Stimulated activated CD4-positive, alpha-beta T cell treated with anti-CD3 and anti-CD28 coated beads, Interleukin-1b, Interleukin-23, amount 100 ng/mL, for 1 hour (primary cell): ENCODE results near the gene XKR7.

ENCODE experiments used
- DNase-seq, 2 donors: peaks; one replicate each; pipeline ENCODE4 v3.0.0-alpha.2; 2020; ENCODE audit warnings: low read depth in 2 of 2

XKR7 gene

DNA sequence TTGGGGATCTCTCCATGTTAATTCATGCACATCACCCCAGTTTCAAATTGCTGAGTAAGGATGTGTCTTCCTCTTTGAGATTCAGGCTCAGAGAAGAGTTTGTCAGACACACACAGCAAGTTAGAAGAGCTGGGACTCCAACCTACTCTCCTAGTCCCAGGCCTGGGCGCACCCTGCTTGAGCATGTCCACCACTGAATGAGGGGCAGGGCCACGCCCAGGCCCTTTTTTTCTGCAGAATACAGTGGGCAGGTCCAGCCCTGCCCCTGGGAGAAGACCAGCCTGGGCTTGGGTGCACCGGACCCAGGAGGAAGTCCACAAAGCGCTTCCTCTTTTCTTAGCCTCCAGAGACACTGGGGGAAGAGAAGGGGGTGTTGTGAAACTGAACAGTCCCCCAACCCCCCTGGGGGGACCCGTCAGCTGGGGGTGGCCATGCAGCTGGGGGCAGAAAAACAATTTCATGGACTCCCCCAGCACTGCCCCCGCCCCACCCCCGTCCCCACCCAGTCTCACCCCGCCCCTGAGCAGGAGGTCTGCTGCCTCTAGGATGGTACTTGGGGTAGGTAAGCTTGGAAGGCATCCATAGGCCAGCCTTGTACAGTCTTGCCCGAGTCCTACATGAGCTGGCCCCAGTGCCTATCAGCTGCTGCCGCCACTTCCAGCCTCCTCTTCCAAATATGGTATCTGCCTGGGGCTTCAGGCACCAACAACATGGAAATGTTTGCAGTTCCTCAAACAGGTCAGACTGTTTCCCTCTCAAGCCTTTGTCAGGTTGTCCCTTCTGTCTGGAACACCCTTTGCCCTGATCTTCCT, 72.4 kb downstream of the XKR7 start:
- no peak for DNase-seq

DNA sequence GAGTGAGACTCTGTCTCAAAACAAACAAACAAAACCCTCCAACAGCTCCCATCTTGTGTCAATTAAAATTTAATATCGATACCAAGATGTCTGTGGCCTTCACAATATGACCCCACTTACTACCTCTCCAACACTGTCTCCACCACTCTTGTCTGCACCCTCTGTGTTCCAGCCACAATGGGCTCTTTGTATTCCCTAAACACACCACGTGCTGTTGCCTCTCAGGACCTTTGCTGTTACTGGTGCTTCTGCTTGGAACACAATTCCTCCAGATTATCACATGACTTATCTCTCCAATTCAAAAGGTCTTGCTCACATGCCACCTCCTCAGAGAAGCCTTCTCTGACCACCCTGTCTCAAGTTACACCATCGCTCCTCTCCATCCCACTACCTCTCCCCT, 78.0 kb downstream of the XKR7 start:
- no peak for DNase-seq

DNA sequence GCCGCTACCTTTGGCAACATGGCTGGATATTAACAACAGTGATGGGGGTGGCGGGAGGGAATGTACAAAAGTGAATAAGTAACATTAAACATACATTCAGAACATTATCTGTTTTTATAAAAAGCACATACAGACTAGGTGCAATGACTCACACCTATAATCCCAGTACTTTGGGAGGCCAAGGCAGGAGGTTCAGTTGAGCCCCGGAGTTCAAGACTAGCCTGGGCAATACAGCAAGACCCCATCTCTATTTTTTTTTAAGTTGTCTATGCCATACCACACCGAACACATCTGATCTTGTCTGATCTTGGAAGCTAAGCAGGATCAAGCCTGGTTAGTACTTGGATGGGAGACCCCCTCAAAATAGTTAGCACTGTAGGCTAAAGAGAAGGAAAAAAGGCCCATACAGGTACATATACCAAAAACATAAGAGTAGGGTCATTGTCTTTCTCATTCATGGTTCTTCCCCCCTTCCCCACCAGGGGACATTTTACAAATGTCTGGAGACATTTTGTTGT, 82.4 kb downstream of the XKR7 start:
- no peak for DNase-seq

DNA sequence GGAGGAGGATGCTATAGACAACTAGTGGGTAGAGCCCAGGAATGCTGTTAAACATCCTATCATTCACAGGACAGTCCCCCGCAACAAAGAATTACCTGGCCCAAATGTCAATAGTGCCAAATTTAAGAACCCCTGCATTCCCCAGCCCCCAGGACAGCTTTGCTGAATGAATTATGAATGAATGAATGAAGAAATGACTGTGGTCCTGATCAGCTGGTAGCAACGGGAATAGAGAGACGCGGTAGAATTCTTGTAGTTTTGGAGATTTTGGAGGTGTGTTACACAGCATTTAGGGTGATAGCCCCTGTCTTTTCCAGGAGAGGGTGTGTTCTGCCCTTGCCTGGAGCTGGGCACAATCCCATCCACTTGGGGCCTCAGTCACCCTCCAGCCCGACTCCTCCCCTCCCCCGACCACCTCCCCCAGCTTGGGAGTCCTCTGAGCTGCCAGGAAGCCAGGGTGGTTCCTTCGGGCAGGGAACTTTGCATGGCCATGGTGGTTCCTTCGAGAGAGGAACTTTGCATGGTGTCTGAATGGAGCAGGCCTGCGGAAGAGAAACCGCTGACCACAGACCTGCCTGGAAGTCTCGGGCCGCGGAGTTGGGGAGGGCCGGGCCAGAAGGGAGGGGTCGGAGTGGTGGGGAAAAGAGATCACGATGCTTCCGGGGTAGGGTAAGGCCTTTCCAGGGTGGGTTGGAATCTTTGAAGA, 83.1 kb downstream of the XKR7 start:
- DNase-seq: no peak

DNA sequence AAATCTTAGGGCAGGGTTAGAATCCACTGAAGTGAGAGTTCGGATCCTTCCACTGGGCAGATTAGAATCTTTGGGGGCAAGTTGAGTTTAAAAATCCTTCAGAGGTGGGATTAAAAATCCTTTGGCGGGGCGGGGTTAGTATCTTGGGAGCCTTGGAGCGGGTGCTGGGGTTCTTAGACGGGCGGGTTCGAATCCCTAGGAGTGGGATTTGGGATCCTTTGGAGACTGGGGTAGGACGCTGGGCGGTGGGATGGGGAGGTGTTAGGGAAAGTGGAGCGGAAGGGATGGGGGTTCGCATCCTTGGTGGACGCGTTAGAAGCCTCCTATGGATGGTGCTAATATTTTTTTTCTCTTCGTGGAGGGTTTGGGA, 83.8 kb downstream of the XKR7 start:
- DNase-seq: no peak

DNA sequence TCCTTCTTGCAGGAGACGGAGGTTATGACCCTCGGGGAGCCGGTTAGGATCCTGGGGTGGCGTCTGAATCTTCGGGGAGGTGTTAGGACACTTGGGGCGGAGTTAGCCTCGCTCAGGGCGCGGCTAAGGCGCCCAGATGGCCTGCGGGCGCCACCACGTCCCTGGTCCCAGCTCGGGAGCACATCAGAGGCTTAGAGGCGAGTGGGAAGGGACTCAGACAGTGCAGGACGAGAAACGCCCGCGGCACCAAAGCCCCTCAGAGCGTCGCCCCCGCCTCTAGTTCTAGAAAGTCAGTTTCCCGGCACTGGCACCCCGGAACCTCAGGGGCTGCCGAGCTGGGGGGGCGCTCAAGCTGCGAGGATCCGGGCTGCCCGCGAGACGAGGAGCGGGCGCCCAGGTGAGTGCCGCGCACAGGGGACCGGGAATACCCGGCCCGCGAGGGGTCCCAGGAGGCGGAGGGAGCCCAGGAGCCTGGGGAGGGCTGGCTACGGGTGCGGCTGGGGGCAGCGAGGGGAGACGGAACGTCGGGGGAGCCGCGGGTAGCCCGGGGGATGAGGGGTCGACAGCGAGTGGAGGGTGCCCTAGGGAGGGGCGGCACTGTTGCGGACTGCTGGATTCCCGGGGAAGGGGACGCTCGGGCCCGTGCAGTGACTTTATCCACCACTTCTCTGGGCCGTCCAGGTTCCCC, 84.3 kb downstream of the XKR7 start, which contains the start of gene HCK:
HCK (plus strand) TSS at position 153 of the 688 bp plus-strand sequence.
- DNase-seq: no peak

DNA sequence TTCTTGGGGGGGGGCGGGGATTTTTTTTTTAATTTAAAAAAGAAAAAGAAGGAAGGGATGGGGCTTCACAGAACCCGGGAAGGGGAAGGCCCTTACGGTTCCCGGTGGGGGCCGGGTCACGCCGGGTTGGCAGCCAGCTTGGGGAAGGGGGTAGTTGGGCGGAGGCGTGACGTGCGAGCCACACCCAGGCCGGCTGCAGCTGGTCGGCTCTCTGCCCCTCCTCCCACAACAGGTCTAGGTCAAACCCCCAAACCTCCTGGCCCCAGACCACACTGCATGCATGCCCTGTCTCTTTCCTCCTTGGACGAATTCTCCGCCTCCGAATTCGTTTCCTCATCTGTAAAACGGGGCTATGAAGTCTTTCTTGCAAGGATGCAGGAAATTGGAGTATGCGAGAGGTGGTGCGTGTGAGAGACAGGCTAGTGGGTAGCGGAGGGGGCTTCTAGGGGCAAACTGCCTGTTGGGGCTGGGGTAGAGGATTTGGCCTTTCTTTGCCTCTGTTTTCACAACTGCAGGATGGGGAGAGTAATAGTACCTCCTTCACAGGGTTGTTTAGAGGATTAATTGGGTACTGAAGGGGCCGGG, 84.9 kb downstream of the XKR7 start:
- DNase-seq: no peak
